HG02588 (cell line): ENCODE data around the gene CASTOR2.
"Not testable (repeated sequence)": the region's sequence is repeated elsewhere in the genome, so short reads cannot be mapped to it uniquely, and the experiment has no call there.

Experiments used
- ATAC-seq: cut with Tn5 transposase; IDR thresholded peaks from one replicate; pipeline ENCODE4 v1.9.1; 2021; ENCODE audit warnings: mild to moderate bottlenecking, moderate library complexity; ENCODE audit not compliant: unreplicated experiment

The CASTOR2 gene

GRCh38 chr7:74964511-74965119 lies at the start of gene CASTOR2:
Gene CASTOR2 (plus strand): TSS chr7:74964705. CDS start chr7:74964986, 281 bp downstream.
- peak; percentile 90 for ATAC-seq

DNA sequence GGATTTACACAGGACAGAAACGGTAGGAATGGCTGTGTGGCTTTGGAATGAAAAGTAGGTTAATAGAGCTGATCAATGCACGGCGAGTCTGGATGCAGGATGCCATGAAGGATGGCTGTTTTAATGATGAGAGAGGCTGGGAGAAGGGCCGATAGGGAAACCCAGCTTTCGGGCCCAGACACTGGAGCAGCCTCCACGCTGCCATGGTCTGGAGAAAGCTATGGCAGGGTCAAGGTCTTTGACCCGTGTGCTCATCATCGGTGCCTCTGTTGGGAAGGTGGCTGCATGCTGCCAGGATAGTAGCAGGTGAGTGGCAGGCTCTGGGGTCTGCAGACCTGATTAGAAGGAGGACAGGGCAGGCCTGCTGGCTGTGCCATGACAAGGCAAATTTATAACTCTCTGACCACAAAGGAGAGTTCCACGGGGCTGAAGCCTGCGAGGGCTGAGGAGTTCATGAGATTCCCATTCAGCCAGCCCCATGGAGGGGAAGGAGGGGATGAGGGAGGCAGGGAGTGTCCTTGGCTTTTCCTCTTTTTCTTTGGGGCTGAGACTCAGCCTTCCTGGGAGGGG lies 42.1 kb upstream of the CASTOR2 start:
- not testable (repeated sequence) for ATAC-seq

- not testable (repeated sequence) for ATAC-seq
Observed at GRCh38 chr7:74923644-74924043, 40.9 kb upstream of the CASTOR2 start.

- not testable (repeated sequence) for ATAC-seq
Observed at GRCh38 chr7:74926968-74927367, 37.5 kb upstream of the CASTOR2 start.

DNA sequence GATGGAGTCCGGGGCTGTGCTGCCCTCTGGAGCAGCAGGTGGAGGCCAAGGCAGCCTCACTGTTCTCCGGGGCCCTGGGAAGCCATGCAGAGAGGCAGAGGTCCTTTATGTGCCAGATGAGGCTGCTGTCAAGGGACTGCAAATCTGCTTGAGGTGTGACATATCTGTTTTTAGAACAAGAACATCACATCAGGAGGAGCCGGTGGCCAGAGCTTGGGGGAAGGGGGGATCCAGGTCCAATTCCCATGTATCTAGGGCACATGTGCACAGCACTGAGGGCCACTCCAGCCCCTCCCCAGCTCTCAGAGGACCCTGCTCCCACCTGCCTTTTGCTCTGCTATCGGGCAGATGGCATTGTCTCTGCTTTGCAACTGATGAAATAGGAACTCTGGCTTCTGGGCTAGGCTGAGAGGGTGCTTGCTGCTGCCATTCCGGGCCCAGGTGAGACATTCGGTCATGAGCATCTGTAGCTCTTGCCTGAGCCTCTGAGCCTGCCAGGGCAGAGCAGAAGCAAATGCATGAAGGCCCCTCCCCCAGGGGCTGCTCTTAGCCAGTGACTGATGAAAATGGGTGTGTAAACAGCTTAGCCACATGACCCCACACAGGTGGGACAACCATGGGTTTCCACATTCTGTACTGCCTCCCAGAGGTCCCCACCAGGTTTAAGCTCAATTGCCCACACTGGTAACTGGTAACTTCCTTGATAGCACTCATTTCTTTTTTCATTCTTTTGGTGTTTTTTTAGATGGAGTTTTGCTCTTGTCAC lies 32.8 kb upstream of the CASTOR2 start:
- ATAC-seq = not testable (repeated sequence)

- ATAC-seq = not testable (repeated sequence)
Observed at GRCh38 chr7:74939429-74939828, 25.1 kb upstream of the CASTOR2 start.

DNA sequence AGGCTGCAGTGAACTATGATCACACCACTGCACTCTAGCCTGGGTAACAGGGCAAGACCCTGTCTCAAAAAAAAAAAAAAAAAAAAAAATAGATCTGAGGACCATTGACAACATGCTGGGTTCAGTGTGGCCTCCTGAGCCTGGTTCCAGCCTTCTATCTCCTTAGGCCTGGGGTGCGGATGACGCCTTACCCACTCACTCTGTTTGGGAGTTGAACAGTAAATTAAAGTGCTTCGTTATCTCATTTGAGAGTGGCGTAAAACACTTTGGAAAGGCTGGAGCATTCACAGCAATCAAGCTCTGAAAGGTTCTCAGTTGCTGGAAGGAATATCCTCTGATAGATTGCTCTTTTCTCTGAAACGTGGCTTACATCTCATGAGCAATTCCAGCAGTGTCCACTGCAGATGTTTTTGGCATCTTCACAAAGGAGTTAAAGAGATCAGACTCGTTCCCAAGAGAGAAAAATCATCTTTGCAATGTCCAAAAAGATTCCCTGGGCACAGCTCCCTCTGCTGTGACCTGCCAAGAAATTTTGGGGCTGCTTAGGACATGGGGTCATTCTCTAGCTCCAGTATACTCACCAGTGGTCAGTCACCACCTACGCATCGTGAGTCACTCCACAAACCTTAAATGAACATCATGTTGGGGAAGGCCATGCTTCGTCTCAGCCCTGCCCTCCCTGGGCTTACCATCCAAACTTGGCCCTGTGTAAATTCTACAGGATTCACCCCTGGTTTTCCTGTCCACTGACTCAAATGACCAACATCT lies 23.0 kb upstream of the CASTOR2 start:
- ATAC-seq = not testable (repeated sequence)

DNA sequence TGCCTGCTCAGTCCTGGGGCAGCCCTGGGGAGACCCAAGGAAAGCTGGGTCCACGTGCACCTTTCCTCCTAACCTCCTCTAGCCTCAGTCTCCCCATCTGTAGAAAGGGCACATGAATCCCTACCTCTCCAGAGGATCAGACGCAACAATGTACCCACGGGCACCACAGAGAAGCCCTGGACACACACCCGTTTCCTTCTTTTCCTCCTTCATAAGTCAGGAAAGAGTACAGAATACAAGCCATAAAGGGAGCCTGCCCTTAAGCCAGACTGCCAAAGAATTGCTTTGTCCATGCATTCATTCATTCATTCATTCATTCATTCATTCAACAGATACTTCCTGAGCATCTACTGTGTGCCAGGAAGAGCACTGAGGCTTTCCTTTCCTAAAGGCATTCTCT lies 20.6 kb upstream of the CASTOR2 start:
- ATAC-seq = not testable (repeated sequence)

- ATAC-seq = not testable (repeated sequence)
Observed at GRCh38 chr7:74947741-74948140, 16.8 kb upstream of the CASTOR2 start.

DNA sequence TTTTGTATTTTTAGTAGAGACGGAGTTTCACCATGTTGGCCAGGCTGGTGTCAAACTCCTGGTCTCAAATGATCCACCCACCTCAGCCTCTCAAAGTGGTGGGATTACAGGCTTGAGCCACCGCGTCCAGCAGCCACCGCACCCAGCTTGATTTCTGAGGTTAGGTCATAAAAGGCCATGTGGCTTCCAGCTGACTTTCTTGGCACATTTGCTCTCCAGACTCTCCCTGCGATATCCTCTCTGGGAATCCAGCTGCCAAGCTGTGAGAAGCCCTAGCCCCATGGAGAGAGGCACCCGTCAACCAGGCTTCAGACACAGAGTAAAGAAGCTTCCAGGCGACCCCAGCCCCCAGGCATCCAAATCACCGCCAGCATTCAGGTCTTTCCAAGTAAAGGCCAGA lies 10.7 kb upstream of the CASTOR2 start:
- not testable (repeated sequence) for ATAC-seq

- ATAC-seq = not testable (repeated sequence)
Observed at GRCh38 chr7:74958328-74958727, 6.2 kb upstream of the CASTOR2 start.

DNA sequence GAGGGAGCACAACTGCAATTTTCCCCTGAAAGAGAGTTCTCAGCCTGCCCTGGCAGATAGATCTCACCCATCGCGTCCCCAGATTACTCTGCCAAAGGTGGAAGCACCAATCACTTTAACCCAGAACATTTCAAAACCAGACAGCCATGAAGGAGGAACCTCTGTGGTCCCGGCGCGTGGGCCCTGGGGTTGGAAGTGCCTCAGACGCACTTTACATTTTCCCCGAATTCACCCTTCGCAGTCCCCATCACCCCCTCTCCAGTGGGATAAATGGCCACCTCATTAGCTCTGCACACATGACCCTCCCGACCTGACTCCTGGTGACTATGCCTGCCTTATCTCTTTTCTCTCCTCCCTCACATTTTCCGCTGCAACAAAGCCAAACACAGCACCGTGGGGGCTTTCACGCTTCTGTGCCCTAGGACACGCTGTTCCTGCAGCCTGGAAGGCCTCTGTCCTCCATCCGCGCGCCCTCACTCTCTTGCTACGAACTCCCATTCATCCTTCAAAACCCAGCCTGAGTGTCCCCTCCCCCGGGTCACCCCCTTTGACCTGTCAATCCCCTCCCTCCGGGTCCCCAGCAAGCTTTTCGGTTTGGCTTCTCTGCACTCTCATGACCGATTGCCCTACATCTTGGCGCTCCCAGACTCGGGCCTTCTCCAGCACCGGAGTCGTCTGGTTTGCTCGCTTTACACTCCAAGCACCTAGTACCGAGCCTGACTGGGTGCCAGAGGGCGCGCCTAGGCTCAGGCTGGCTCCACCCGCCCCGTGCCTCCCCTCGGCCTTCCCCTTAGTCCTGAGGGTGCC lies 598 bp upstream of the CASTOR2 start:
- not testable (repeated sequence) for ATAC-seq

- not testable (repeated sequence) for ATAC-seq
Observed at GRCh38 chr7:74966208-74966854, 1.8 kb downstream of the CASTOR2 start.

- not testable (repeated sequence) for ATAC-seq
Observed at GRCh38 chr7:74966909-74967308, 2.4 kb downstream of the CASTOR2 start.

- ATAC-seq = not testable (repeated sequence)
Observed at GRCh38 chr7:74971431-74971830, 6.9 kb downstream of the CASTOR2 start.

- ATAC-seq = not testable (repeated sequence)
Observed at GRCh38 chr7:74972377-74972776, 7.9 kb downstream of the CASTOR2 start.

DNA sequence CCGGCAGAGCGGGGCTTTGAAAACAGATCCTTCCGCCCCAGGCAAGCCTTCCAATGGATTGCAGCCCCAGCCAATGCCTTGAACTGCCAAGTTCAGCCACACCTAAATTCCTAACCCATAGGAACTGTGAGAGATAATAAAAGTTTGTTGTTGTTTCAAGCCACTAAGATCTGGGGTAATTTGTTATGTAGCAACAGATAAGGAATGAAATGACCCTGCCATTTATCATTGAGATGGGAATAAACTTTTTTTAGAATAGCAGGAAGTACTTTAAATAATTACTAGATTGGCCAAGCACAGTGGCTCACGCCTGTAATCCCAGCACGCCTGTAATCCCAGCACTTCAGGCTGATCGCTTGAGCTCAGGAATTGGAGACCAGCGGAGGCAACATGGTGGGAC lies 11.5 kb downstream of the CASTOR2 start:
- not testable (repeated sequence) for ATAC-seq

- not testable (repeated sequence) for ATAC-seq
Observed at GRCh38 chr7:74977523-74977922, 13.0 kb downstream of the CASTOR2 start.

- not testable (repeated sequence) for ATAC-seq
Observed at GRCh38 chr7:74988436-74988835, 23.9 kb downstream of the CASTOR2 start.

- no peak for ATAC-seq
Observed at GRCh38 chr7:74993121-74993520, 28.6 kb downstream of the CASTOR2 start.
